ENCODE data around the gene SLC45A1. TPM values are rescaled to one million over a fixed set of nuclear protein-coding genes. Genes with fewer than 3 reads are reported as not detected.

SLC45A1 gene
- total and polyA plus RNA-seq, 12 donors: 0.53 to 4.1 (median 1.6) TPM

DNA sequence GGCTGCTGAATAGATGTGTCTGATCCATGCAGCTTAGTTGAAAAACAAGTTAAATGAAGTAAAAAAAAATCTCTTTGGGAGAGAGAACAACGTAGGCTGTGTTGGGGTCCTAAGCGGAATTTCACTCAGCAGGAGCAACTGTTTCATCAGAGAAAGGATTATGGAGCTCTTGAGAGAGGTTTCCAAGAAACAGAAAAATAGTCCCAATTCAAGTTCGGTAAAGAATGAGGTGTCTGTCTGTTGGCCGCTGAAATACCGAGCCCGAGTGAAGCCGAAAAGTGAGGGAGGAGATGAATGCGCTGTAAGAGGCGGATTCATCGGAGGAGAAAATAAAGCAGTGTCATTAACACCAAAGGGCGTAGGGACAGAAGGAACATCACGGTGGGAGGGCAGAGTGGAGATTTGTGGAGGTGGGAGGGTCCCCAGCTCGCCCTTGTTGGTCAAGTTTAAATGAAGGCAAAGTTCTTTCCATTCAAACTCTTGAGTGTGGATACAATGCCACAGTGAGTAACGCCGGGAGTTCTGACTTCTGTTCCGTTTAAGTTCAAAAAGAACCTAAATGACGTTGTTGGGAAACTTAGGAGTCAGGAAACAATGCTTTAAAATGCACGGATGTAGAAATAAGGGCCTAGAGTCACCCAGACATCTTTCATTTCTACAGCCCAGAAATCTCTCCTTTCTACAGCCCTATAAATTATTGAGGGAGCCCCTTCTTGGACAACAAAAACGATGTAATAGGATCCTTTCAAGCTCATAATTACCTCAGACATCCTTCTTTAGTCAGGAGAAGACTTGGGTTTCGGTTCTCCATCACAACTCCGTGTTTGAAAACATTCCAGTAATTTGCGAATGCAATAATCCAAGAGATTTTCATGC is 15.6 kb upstream of the SLC45A1 start:
- intact Hi-C loops (cut with DNase I): no loop called here
- Histone ChIP-seq H3K36me3 (no peaks in the 10 kb centered on the region), H3K9me3 (no peaks in the 10 kb centered on the region), H3K4me3 (no peak overlapping the region), H3K4me1 (peaks cover 0 to 9% (median 0%) of the 10 kb centered on the region in 9 donors), H3K27ac (peak overlapping the region in 1 of 10 donors; percentile 31), H3K27me3 (peaks cover 0 to 3% (median 0%) of the 10 kb centered on the region in 7 donors)
- ATAC-seq (no peak), DNase-seq (no peak)
- 75 to 78% methylated on average over 22 of the region's 22 CpGs for WGBS, 2 donors
- TF ChIP-seq, protein P1, sequence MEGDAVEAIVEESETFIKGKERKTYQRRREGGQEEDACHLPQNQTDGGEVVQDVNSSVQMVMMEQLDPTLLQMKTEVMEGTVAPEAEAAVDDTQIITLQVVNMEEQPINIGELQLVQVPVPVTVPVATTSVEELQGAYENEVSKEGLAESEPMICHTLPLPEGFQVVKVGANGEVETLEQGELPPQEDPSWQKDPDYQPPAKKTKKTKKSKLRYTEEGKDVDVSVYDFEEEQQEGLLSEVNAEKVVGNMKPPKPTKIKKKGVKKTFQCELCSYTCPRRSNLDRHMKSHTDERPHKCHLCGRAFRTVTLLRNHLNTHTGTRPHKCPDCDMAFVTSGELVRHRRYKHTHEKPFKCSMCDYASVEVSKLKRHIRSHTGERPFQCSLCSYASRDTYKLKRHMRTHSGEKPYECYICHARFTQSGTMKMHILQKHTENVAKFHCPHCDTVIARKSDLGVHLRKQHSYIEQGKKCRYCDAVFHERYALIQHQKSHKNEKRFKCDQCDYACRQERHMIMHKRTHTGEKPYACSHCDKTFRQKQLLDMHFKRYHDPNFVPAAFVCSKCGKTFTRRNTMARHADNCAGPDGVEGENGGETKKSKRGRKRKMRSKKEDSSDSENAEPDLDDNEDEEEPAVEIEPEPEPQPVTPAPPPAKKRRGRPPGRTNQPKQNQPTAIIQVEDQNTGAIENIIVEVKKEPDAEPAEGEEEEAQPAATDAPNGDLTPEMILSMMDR (IDR thresholded peaks at IDR 0.05): no peak

DNA sequence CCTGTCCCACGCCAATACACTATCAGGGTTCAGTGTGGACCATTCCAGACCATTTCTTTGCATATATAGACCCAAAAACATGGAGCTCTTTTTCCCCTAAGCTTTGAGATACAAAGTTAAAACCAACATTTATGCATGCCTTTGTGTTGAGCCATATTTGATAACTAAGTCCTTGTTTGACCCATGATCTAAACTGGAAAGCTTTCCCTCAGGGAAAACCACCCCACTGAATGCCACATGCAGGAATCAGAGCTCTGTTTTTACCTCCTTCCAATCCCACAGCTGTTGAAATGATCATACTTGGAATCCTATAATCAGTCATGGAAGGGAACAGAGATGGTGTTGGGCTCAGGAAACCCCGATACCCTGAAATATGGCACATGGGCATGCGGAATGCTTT is 14.8 kb upstream of the SLC45A1 start:
- ATAC-seq: peak in 6 of 8 donors; percentile 25 to 88 (median 60)
- no peak overlapping the region for H3K4me3 ChIP-seq
- peaks cover 0 to 9% (median 0%) of the 10 kb centered on the region in 9 donors for H3K4me1 ChIP-seq
- no peak for DNase-seq
- H3K9me3 ChIP-seq: no peaks in the 10 kb centered on the region
- no peaks in the 10 kb centered on the region for H3K36me3 ChIP-seq
- TF ChIP-seq, protein P1 (IDR thresholded peaks at IDR 0.05): no peak
- H3K27ac ChIP-seq: peak overlapping the region in 1 of 10 donors; percentile 31
- WGBS, 2 donors: 85 to 93% methylated on average over 3 of the region's 3 CpGs
- intact Hi-C loops (cut with DNase I): no loop called here
- H3K27me3 ChIP-seq: peaks cover 0 to 3% (median 0%) of the 10 kb centered on the region in 7 donors

DNA sequence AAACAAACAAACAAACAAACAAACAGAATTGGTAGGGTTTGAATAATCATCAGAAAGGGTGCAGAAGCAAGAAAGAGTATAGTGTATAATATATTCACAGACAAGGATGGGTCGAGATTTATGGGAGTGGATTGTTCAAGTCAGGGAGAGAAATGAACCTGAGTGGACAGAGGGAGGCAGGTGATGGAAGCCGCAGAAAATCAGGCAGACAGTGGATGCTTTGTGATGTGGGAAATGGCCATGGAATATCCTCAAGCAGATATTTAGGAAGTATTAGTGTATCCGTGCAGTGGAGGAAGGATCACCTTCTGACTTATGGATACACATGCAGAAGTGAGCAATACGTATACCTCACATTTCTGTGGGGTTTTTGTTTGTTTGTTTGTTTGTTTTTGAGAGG is 14.0 kb upstream of the SLC45A1 start:
- H3K4me1 ChIP-seq: peaks cover 0 to 9% (median 0%) of the 10 kb centered on the region in 9 donors
- H3K4me3 ChIP-seq: no peak overlapping the region
- DNase-seq (no peak), ATAC-seq (no peak)
- H3K9me3 ChIP-seq: no peaks in the 10 kb centered on the region
- H3K27ac ChIP-seq: no peak overlapping the region
- WGBS, 2 donors: 90 to 92% methylated on average over 4 of the region's 4 CpGs
- peaks cover 0 to 3% (median 0%) of the 10 kb centered on the region in 7 donors for H3K27me3 ChIP-seq
- intact Hi-C loops (cut with DNase I): no loop called here
- TF ChIP-seq, protein P1 (IDR thresholded peaks at IDR 0.05): no peak
- no peaks in the 10 kb centered on the region for H3K36me3 ChIP-seq

DNA sequence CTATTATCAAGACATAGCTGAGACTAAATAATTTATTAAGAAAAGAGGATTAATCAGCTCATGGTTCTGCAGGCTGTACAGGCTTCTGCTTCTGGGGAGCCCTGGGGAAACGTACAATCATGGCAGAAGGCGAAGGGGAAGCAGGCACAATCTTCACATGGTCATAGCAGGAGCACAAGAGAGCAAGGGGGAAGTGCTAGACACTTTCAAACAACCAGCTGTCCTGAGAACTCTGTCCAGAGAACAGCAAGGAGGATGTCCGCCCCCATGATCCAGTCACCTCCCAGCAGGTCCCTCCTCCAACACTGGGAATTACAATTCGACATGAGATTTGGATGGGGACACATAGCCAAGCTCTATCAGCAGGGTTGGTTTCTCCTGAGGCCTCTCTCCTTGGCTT is 10.3 kb upstream of the SLC45A1 start:
- 55 to 71% methylated on average over 4 of the region's 4 CpGs for WGBS, 2 donors
- H3K4me1 ChIP-seq: peaks cover 0 to 11% (median 0%) of the 10 kb centered on the region in 9 donors
- peaks cover 0 to 9% (median 0%) of the 10 kb centered on the region in 11 donors for H3K9me3 ChIP-seq
- H3K4me3 ChIP-seq: no peak overlapping the region
- DNase-seq (no peak), ATAC-seq (peak in 2 of 8 donors; percentile 34 to 45)
- H3K36me3 ChIP-seq: no peaks in the 10 kb centered on the region
- no peaks in the 10 kb centered on the region for H3K27me3 ChIP-seq
- intact Hi-C loops (cut with DNase I): no loop called here
- no peak overlapping the region for H3K27ac ChIP-seq
- TF ChIP-seq, protein P1 (IDR thresholded peaks at IDR 0.05): no peak
